ENCODE results near the gene PLA2G4B.

GRCh38 chr15:41825145-41825544, 13.5 kb upstream of the PLA2G4B start:
- TF ChIP-seq EZH2 (IDR thresholded peaks at IDR 0.05; ENCODE audit: insufficient read depth, low read length) (no peak), CTCF (IDR thresholded peaks at IDR 0.05; ENCODE audit: insufficient read depth, low read depth, low read length) (no peak)

Data from astrocyte (in vitro differentiated cells and primary cell).